ENCODE results near the gene BICD1. TPM values are rescaled to one million over a fixed set of nuclear protein-coding genes. Genes with fewer than 3 reads are reported as not detected.

The BICD1 gene
- total RNA-seq, 1 experiment from 2014 or later: 9.2 TPM

DNA sequence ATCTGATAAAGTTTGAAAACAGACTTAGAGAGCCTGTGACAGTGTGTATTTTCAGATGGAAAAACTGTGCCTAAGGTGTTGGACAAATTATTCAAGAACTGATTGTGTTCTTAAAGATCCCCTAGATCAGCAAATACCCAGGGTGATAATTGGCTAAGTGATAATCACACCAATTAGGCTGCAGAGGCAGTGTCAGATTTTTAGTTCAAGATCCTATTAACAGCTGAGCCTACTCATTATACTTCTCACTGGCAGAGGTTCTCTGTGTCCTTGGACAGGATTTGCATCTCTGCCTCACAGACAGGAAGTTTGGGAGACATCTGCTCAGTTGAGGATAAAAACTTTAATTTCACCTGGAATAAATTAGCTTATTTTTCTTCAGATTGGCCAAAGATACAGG lies 288.4 kb downstream of the BICD1 start:
- DNase-seq: no peak
- Histone ChIP-seq H3K4me1 (ENCODE audit: insufficient read depth, low read length) (0 out of 2 replicates have a peak, but pooled peaks cover 3% of the 10 kb centered on the region), H3K9ac (ENCODE audit: low read length) (no peak overlapping the region), H3K79me2 (ENCODE audit: low read length) (no peaks in the 10 kb centered on the region), H3K27me3 (ENCODE audit: low read length) (no peaks in the 10 kb centered on the region), H3K4me3 (ENCODE audit: low read length) (no peak overlapping the region), H4K20me1 (ENCODE audit: low read length) (no peaks in the 10 kb centered on the region), H3K9me2 (replicated peaks; ENCODE audit: low read length) (no peaks in the 10 kb centered on the region), H3K27ac (ENCODE audit: low read length) (no peak overlapping the region), H3K4me2 (ENCODE audit: low read length) (no peak overlapping the region), H3K36me3 (ENCODE audit: low read depth, low read length) (no peaks in the 10 kb centered on the region), H2AFZ (ENCODE audit: low read length) (no peak overlapping the region), H3F3A (ENCODE audit: low read length, unreplicated experiment) (no peaks in the 10 kb centered on the region), H3K9me3 (ENCODE audit: low read length) (no peaks in the 10 kb centered on the region)
- no TSS peak for BruUV-seq (replicated peaks)
- intact Hi-C loops (cut with micrococcal nuclease): no loop called here
- no peak for ATAC-seq
- ChIA-PET POLR2A (ENCODE audit: unreplicated experiment) (no interaction called here), CTCF (no interaction called here)
- TF ChIP-seq EZH2phosphoT487 (IDR thresholded peaks at IDR 0.05; ENCODE audit: borderline replicate concordance, low read length) (no peak), EZH2 (IDR thresholded peaks at IDR 0.05; ENCODE audit: low read length, unreplicated experiment) (no peak)
- TF ChIP-seq, protein P1, sequence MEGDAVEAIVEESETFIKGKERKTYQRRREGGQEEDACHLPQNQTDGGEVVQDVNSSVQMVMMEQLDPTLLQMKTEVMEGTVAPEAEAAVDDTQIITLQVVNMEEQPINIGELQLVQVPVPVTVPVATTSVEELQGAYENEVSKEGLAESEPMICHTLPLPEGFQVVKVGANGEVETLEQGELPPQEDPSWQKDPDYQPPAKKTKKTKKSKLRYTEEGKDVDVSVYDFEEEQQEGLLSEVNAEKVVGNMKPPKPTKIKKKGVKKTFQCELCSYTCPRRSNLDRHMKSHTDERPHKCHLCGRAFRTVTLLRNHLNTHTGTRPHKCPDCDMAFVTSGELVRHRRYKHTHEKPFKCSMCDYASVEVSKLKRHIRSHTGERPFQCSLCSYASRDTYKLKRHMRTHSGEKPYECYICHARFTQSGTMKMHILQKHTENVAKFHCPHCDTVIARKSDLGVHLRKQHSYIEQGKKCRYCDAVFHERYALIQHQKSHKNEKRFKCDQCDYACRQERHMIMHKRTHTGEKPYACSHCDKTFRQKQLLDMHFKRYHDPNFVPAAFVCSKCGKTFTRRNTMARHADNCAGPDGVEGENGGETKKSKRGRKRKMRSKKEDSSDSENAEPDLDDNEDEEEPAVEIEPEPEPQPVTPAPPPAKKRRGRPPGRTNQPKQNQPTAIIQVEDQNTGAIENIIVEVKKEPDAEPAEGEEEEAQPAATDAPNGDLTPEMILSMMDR (conservative IDR thresholded peaks at IDR 0.05; ENCODE audit: low read depth, low read length): no peak

DNA sequence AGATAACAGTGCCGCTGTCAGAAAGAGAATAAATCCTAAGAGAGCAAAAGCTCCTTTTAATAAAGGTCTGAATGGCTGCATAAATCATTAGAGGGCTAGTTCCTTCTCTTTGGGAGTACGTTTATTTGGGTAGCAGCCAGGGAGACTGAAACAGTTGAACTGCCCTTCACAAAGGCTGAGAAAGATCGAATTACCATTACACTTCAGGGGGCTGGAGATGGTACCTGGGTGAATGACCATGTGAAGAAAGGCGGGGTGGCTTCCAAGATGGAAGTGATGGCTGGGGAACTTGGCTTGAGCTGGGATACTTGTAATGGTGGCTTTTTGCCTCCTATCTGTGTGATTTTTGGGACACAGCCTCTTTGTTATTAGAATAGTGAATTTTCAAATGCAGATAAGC lies 291.0 kb downstream of the BICD1 start:
- H3F3A ChIP-seq (ENCODE audit: low read length, unreplicated experiment): no peaks in the 10 kb centered on the region
- POLR2A ChIA-PET (ENCODE audit: unreplicated experiment): no interaction called here
- no peak overlapping the region for H3K27ac ChIP-seq (ENCODE audit: low read length)
- H4K20me1 ChIP-seq (ENCODE audit: low read length): no peaks in the 10 kb centered on the region
- H3K27me3 ChIP-seq (ENCODE audit: low read length): no peaks in the 10 kb centered on the region
- H3K9ac ChIP-seq (ENCODE audit: low read length): no peak overlapping the region
- ATAC-seq (no peak), DNase-seq (no peak)
- CTCF ChIA-PET: no interaction called here
- no peak overlapping the region for H3K4me2 ChIP-seq (ENCODE audit: low read length)
- no peaks in the 10 kb centered on the region for H3K9me2 ChIP-seq (replicated peaks; ENCODE audit: low read length)
- no peaks in the 10 kb centered on the region for H3K9me3 ChIP-seq (ENCODE audit: low read length)
- no peak for TF ChIP-seq EZH2phosphoT487 (IDR thresholded peaks at IDR 0.05; ENCODE audit: borderline replicate concordance, low read length)
- TF ChIP-seq, protein P1 (conservative IDR thresholded peaks at IDR 0.05; ENCODE audit: low read depth, low read length): no peak
- TF ChIP-seq EZH2 (IDR thresholded peaks at IDR 0.05; ENCODE audit: low read length, unreplicated experiment): no peak
- H3K79me2 ChIP-seq (ENCODE audit: low read length): peaks cover 11% of the 10 kb centered on the region; the same call in 1 of the 2 replicates
- H2AFZ ChIP-seq (ENCODE audit: low read length): no peak overlapping the region
- peaks cover 10% of the 10 kb centered on the region; the same call in 1 of the 2 replicates for H3K4me1 ChIP-seq (ENCODE audit: insufficient read depth, low read length)
- no peaks in the 10 kb centered on the region for H3K36me3 ChIP-seq (ENCODE audit: low read depth, low read length)
- no TSS peak for BruUV-seq (replicated peaks)
- H3K4me3 ChIP-seq (ENCODE audit: low read length): no peak overlapping the region
- intact Hi-C loops (cut with micrococcal nuclease): no loop called here

DNA sequence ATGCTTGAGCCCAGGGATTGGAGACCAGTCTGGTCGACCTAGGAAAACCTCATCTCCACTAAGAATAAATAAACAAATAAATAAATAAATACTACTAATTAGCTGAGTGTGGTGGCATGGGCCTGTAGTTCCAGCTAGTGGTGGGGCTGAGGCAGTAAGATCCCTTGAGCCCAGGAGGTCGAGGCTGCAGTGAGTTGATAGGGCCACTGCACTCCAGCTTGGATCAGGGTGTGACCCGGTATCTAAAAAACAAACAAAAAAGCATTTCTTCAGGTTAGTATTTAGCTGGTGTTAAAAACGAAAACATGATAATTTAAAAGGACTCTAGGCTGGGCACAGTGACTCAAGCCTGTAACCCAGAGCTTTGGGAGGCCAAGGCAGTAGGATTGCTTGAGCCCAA lies 291.5 kb downstream of the BICD1 start:
- H3K4me3 ChIP-seq (ENCODE audit: low read length): no peak overlapping the region
- no peaks in the 10 kb centered on the region for H3K9me3 ChIP-seq (ENCODE audit: low read length)
- intact Hi-C loops (cut with micrococcal nuclease): no loop called here
- no peaks in the 10 kb centered on the region for H4K20me1 ChIP-seq (ENCODE audit: low read length)
- no peak overlapping the region for H3K9ac ChIP-seq (ENCODE audit: low read length)
- H3K27me3 ChIP-seq (ENCODE audit: low read length): no peaks in the 10 kb centered on the region
- no peaks in the 10 kb centered on the region for H3F3A ChIP-seq (ENCODE audit: low read length, unreplicated experiment)
- H3K36me3 ChIP-seq (ENCODE audit: low read depth, low read length): no peaks in the 10 kb centered on the region
- no peak overlapping the region for H2AFZ ChIP-seq (ENCODE audit: low read length)
- ChIA-PET POLR2A (ENCODE audit: unreplicated experiment) (no interaction called here), CTCF (interaction anchor here (0.5 kb wide), 1 partner anchor 14 kb away, joined by 3 read pairs; no protein-coding TSS in a partner anchor)
- ATAC-seq (no peak), DNase-seq (no peak)
- H3K79me2 ChIP-seq (ENCODE audit: low read length): peaks cover 11% of the 10 kb centered on the region; the same call in 1 of the 2 replicates
- H3K9me2 ChIP-seq (replicated peaks; ENCODE audit: low read length): no peaks in the 10 kb centered on the region
- H3K27ac ChIP-seq (ENCODE audit: low read length): no peak overlapping the region
- TF ChIP-seq EZH2phosphoT487 (IDR thresholded peaks at IDR 0.05; ENCODE audit: borderline replicate concordance, low read length): no peak
- TF ChIP-seq, protein P1 (conservative IDR thresholded peaks at IDR 0.05; ENCODE audit: low read depth, low read length): no peak
- TF ChIP-seq EZH2 (IDR thresholded peaks at IDR 0.05; ENCODE audit: low read length, unreplicated experiment): no peak
- H3K4me1 ChIP-seq (ENCODE audit: insufficient read depth, low read length): peaks cover 10% of the 10 kb centered on the region; the same call in 1 of the 2 replicates
- H3K4me2 ChIP-seq (ENCODE audit: low read length): no peak overlapping the region; the same call in 1 of the 2 replicates
- no TSS peak for BruUV-seq (replicated peaks)
